ENCODE results near the gene CCHCR1. TPM values are rescaled to one million over a fixed set of nuclear protein-coding genes. Genes with fewer than 3 reads are reported as not detected.

CCHCR1 gene
- total and polyA plus RNA-seq, 2 of the 13 experiments (the other 11 are each of a cell fraction or from before 2014, with no cell fraction given) = 14.6 to 28.2 TPM

DNA sequence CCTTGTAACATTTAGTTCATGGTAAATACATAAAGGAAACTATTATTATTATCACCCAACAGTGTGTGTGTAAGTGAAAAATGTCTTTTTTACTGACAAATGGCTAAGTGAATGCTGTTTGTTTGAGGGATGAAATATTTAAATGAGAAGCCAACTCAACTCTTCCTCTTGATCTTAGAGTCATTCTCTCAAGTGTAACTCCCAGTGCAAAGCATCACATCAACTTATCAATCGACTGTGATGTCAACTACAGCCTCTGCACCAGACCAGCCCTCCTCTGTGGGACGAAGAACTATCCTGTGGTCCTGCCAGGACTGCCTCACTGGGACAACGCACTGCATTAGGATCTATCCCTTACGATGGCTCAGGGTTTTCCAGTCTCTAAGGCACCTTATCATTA is 50.5 kb downstream of the CCHCR1 start:
- CTCF ChIA-PET (ENCODE audit: low intra/inter-chr PET ratio, low total read pairs) = no interaction called here
- ATAC-seq = no peak

More for the DNA sequence above, 50.5 kb downstream of the CCHCR1 start:
- H3K9ac ChIP-seq (ENCODE audit: insufficient read depth, low read depth, low read length) = no peak overlapping the region
- no peaks in the 10 kb centered on the region for H3K9me3 ChIP-seq (ENCODE audit: low read length)
- H3K27ac ChIP-seq (ENCODE audit: extremely low read length, insufficient read depth, low read length) = no peak overlapping the region
- intact Hi-C loops (cut with micrococcal nuclease; ENCODE audit: unreplicated experiment) (no loop called here), in situ Hi-C loops (cut with HindIII; ENCODE audit: extremely low pct_ligation_motif_present, low pct_unique_long_range_greater_than_20kb) (no loop called here)
- H2AFZ ChIP-seq (ENCODE audit: low read length) = no peak overlapping the region
- H3K36me3 ChIP-seq (replicated peaks in 1 of 2; ENCODE audit: control insufficient read depth in 1 of 2, insufficient read depth in 2 of 2, low read length in 2 of 2) = no peaks in the 10 kb centered on the region
- H4K20me1 ChIP-seq (ENCODE audit: insufficient read depth, low read length) = no peaks in the 10 kb centered on the region
- WGBS (ENCODE audit: low lambda C conversion rate) = 18% methylated on average over 3 of the region's 4 CpGs
- POLR2A ChIA-PET = no interaction called here
- FAIRE-seq (no peak), DNase-seq (ENCODE audit: low spot score) (no peak)
- no peak overlapping the region for H3K4me3 ChIP-seq (replicated peaks in 1 of 3; ENCODE audit: insufficient read depth in 1 of 3, low read depth in 2 of 3, low read length in 3 of 3)
- TF ChIP-seq AGO2 (optimal IDR thresholded peaks at IDR 0.05; ENCODE audit: low read depth, low read length) = no peak
- TF ChIP-seq ZNF841 (CRISPR knock-in tag; IDR thresholded peaks at IDR 0.05; ENCODE audit: borderline replicate concordance) = no peak
- TF ChIP-seq, protein P1, sequence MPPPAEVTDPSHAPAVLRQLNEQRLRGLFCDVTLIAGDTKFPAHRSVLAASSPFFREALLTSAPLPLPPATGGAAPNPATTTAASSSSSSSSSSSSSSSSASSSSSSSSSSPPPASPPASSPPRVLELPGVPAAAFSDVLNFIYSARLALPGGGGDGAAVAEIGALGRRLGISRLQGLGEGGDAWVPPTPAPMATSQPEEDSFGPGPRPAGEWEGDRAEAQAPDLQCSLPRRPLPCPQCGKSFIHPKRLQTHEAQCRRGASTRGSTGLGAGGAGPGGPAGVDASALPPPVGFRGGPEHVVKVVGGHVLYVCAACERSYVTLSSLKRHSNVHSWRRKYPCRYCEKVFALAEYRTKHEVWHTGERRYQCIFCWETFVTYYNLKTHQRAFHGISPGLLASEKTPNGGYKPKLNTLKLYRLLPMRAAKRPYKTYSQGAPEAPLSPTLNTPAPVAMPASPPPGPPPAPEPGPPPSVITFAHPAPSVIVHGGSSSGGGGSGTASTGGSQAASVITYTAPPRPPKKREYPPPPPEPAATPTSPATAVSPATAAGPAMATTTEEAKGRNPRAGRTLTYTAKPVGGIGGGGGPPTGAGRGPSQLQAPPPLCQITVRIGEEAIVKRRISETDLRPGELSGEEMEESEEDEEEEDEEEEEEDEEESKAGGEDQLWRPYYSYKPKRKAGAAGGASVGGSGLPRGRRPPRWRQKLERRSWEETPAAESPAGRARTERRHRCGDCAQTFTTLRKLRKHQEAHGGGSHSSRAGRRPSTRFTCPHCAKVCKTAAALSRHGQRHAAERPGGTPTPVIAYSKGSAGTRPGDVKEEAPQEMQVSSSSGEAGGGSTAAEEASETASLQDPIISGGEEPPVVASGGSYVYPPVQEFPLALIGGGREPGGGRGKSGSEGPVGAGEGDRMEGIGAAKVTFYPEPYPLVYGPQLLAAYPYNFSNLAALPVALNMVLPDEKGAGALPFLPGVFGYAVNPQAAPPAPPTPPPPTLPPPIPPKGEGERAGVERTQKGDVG (CRISPR knock-in tag; IDR thresholded peaks at IDR 0.05; ENCODE audit: borderline replicate concordance) = no peak
- TF ChIP-seq ZNF17 (CRISPR knock-in tag; IDR thresholded peaks at IDR 0.05) = no peak
- TF ChIP-seq, protein P2, sequence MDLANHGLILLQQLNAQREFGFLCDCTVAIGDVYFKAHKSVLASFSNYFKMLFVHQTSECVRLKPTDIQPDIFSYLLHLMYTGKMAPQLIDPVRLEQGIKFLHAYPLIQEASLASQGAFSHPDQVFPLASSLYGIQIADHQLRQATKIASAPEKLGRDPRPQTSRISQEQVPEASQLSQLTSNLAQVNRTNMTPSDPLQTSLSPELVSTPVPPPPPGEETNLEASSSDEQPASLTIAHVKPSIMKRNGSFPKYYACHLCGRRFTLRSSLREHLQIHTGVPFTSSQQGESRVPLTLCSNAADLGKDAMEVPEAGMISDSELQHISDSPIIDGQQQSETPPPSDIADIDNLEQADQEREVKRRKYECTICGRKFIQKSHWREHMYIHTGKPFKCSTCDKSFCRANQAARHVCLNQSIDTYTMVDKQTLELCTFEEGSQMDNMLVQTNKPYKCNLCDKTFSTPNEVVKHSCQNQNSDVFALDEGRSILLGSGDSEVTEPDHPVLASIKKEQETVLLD (CRISPR knock-in tag; IDR thresholded peaks at IDR 0.05; ENCODE audit: low read depth) = no peak
- no peak for TF ChIP-seq GABPA (IDR thresholded peaks at IDR 0.05; ENCODE audit: low read depth, low read length)
- TF ChIP-seq GABPA (CRISPR knock-in tag; IDR thresholded peaks at IDR 0.05; ENCODE audit: low read depth) = no peak
- no peak for TF ChIP-seq FIP1L1 (IDR thresholded peaks at IDR 0.05; ENCODE audit: borderline replicate concordance, insufficient read depth, low read depth, low read length)
- TF ChIP-seq JUN (CRISPR knock-in tag; IDR thresholded peaks at IDR 0.05) = no peak
- no peak for TF ChIP-seq ARNT (IDR thresholded peaks at IDR 0.05)
- TF ChIP-seq MIER3 (CRISPR knock-in tag; IDR thresholded peaks at IDR 0.05; ENCODE audit: borderline replicate concordance) = no peak
- TF ChIP-seq, protein P3, sequence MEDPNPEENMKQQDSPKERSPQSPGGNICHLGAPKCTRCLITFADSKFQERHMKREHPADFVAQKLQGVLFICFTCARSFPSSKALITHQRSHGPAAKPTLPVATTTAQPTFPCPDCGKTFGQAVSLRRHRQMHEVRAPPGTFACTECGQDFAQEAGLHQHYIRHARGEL (CRISPR knock-in tag; IDR thresholded peaks at IDR 0.05) = no peak
- TF ChIP-seq HOXA3 (CRISPR knock-in tag; IDR thresholded peaks at IDR 0.05) = no peak
- TF ChIP-seq ZNF501 (CRISPR knock-in tag; IDR thresholded peaks at IDR 0.05) = no peak
- no peak overlapping the region for H3K4me2 ChIP-seq (ENCODE audit: low read depth, low read length)
- 0 out of 2 replicates have a peak, but pooled peaks cover 9% of the 10 kb centered on the region for H3K4me1 ChIP-seq (ENCODE audit: insufficient read depth, low read length)
- no TSS peak for BruUV-seq (replicated peaks)
- H3K27me3 ChIP-seq (ENCODE audit: control insufficient read depth in 1 of 2, insufficient read depth in 2 of 2, low read length in 2 of 2) = peaks cover 3 to 28% of the 10 kb centered on the region in 2 experiments; a peak in 4 of 5 replicates
- no peaks in the 10 kb centered on the region for H3K79me2 ChIP-seq (ENCODE audit: insufficient read depth, low read length)

Measured in HepG2 (cell line).